Camera-type eye (tissue), 1 donor: Measurements from ENCODE around the gene ADAM22. TPM values are rescaled to one million over a fixed set of nuclear protein-coding genes. Genes with fewer than 3 reads are reported as not detected.

Experiments used
- total RNA-seq: library from RNA; depleted of rRNA; stranded (reverse); fragments of >200 nt; gene quantifications from one replicate; pipeline ENCODE4 v1.2.3, GENCODE V29; 2014

The ADAM22 gene, protein sequence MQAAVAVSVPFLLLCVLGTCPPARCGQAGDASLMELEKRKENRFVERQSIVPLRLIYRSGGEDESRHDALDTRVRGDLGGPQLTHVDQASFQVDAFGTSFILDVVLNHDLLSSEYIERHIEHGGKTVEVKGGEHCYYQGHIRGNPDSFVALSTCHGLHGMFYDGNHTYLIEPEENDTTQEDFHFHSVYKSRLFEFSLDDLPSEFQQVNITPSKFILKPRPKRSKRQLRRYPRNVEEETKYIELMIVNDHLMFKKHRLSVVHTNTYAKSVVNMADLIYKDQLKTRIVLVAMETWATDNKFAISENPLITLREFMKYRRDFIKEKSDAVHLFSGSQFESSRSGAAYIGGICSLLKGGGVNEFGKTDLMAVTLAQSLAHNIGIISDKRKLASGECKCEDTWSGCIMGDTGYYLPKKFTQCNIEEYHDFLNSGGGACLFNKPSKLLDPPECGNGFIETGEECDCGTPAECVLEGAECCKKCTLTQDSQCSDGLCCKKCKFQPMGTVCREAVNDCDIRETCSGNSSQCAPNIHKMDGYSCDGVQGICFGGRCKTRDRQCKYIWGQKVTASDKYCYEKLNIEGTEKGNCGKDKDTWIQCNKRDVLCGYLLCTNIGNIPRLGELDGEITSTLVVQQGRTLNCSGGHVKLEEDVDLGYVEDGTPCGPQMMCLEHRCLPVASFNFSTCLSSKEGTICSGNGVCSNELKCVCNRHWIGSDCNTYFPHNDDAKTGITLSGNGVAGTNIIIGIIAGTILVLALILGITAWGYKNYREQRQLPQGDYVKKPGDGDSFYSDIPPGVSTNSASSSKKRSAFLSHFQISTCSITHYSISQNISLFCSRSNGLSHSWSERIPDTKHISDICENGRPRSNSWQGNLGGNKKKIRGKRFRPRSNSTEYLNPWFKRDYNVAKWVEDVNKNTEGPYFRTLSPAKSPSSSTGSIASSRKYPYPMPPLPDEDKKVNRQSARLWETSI
- total RNA-seq: 42.2 TPM

DNA sequence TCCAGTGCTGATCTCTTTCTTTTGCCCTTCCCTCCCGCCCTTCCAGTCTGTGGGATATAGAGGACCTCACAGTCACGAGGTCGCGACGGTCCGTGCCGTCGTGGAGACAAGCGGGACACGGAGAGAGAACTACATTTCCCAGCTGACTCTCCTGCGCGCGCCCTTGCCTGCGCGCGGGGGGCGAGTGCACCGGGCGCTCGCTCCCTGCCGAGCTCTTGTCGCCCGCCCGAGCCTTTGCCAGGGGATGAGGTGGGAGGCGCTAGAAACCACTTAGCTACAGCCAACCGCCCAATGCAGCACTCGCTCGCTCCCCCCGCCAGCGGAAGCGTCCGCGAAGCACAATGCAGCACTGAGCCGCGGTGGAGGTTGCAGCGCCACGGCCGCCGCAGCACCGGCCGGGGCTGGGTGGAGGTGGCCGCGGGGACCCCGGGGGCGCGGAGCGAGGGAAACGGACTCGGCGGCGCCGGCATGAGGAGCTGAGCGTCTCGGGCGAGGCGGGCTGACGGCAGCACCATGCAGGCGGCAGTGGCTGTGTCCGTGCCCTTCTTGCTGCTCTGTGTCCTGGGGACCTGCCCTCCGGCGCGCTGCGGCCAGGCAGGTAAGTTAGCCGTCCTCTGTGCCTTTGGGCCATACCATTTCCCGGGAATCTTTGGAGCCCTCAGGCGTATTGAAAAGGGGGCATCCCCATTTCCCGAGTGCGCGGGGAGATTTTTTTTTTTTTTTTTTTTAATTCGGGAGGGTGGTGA lies at the start of gene ADAM22:
Gene ADAM22 (plus strand): TSS at position 299 of the 746 bp plus-strand sequence. CDS start 215 bp downstream, at position 514.

DNA sequence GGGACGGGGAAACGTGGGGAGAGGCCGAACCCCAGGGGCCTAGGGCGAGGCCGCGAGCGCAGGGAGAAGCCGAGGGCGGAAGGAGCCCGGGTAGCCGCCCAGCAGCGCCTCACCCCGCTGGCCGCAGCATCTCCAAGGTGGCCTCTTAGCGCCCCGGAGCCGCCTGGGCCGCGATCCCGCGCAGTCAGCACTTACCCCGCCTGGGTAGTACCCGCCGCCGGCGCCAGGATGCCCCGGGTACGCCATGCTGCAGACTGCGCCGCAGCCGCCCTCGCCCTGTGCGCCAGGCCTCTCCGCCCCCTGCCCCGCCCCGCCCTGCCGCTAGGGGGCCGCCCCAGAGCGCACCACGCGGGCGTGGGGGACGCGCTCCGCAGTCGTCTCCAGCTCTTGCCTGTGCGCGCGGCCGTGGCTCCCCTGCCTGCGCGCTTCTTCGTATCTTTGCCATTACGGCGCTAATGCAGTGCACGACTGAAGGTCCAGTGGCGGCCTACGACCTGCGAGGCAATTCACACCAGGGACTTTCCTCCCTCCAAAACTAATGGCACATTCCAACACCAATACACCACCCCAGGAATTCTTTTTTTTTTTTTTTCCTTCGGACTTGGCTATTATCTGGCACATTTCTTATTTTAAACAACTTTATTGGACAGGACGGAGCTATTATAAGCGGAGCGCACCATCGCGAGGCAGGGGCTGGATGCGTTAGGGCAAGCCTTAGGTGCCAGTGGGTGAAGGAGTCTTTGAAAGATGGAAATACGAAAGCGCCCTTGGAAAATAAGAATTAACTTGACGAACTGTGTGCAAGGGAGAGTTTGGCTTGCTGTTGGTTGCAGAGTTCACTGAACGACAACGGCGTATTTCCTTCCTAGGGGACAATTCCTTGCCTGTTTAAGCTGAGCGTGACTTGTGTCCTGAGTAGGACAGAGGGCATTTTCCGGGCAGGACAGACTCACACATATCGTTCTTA lies 286.0 kb downstream of the ADAM22 start, which contains the start of gene SRI:
Gene SRI (minus strand): TSS at position 258 of the 967 bp plus-strand sequence. CDS start 12 bp downstream, at position 246.

Other genes starting within 250 kb of the ADAM22 start
- 56.0 TPM for gene SLC25A40, start 57.9 kb upstream of the ADAM22 start, total RNA-seq
- gene DBF4, start 57.8 kb upstream of the ADAM22 start, total RNA-seq: 23.5 TPM